VCaP (cell line): Measurements from ENCODE around the gene BFSP2.
A peak's percentile ranks its signal among the peaks of the same experiment; 100 is the strongest.

Source experiments
- H3K27ac ChIP-seq: fragments of 450-650 bp; 2 replicates; pipeline ENCODE4 v1.5.1; 2017
- TF ChIP-seq, protein P1 (sequence below): fragments of 450-650 bp; conservative IDR thresholded peaks from 2 replicates; pipeline ENCODE4 v1.5.1; 2017; ENCODE audit warnings: mild to moderate bottlenecking, moderate library complexity

BFSP2 gene

GRCh38 chr3:133459400-133459799, 59.5 kb downstream of the BFSP2 start:
- TF ChIP-seq, protein P1, sequence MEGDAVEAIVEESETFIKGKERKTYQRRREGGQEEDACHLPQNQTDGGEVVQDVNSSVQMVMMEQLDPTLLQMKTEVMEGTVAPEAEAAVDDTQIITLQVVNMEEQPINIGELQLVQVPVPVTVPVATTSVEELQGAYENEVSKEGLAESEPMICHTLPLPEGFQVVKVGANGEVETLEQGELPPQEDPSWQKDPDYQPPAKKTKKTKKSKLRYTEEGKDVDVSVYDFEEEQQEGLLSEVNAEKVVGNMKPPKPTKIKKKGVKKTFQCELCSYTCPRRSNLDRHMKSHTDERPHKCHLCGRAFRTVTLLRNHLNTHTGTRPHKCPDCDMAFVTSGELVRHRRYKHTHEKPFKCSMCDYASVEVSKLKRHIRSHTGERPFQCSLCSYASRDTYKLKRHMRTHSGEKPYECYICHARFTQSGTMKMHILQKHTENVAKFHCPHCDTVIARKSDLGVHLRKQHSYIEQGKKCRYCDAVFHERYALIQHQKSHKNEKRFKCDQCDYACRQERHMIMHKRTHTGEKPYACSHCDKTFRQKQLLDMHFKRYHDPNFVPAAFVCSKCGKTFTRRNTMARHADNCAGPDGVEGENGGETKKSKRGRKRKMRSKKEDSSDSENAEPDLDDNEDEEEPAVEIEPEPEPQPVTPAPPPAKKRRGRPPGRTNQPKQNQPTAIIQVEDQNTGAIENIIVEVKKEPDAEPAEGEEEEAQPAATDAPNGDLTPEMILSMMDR, result no peak
- peak overlapping the region; percentile 65 for H3K27ac ChIP-seq

DNA sequence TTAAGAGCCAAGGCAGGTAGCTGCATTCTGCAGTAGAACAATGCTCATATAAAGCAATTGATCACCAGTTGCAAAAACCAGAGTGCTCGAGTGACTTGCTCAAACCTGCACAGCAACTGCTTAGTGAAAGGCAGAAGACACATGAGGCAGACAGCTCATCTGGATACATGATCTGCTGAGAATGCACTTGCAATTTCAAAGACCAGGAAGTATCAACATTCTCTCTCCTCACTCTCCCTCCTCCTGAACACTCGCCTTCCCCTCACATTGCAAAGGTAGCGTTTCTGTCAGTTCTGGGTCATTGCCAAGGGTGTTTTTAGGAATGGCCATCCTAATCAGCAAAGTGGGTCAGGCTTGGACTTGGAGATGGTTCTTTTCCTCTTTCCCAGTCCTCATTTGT, 61.0 kb downstream of the BFSP2 start:
- TF ChIP-seq, protein P1, result no peak
- H3K27ac ChIP-seq, result peak overlapping the region; percentile 65; the same call in 1 of the 2 replicates

GRCh38 chr3:133461291-133461690, 61.4 kb downstream of the BFSP2 start:
- no peak overlapping the region for H3K27ac ChIP-seq
- TF ChIP-seq, protein P1, result no peak

- H3K27ac ChIP-seq, result peak overlapping the region; percentile 8; the same call in 1 of the 2 replicates
- TF ChIP-seq, protein P1, result no peak
Measured at GRCh38 chr3:133463347-133463860, 63.5 kb downstream of the BFSP2 start.

DNA sequence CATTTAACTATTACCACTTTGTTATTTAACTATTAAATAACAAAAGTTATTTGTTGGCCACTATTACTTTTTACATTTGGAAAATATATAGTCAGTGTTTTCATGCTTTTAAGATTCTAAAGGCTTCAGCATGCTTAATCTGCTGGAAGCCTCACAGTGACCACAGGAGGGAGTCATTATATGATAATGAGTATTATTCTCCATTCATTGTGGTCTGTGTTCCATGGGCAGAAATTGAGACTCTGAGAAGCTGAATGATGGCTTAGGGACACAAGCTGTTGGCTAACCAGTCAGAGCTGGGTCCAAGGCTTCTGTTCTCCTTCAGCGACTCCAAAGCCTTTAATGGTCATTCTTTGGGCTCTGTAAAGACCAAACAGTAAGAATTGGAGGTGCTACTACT, 64.7 kb downstream of the BFSP2 start:
- H3K27ac ChIP-seq, result no peak overlapping the region
- TF ChIP-seq, protein P1, result peak; percentile 56

DNA sequence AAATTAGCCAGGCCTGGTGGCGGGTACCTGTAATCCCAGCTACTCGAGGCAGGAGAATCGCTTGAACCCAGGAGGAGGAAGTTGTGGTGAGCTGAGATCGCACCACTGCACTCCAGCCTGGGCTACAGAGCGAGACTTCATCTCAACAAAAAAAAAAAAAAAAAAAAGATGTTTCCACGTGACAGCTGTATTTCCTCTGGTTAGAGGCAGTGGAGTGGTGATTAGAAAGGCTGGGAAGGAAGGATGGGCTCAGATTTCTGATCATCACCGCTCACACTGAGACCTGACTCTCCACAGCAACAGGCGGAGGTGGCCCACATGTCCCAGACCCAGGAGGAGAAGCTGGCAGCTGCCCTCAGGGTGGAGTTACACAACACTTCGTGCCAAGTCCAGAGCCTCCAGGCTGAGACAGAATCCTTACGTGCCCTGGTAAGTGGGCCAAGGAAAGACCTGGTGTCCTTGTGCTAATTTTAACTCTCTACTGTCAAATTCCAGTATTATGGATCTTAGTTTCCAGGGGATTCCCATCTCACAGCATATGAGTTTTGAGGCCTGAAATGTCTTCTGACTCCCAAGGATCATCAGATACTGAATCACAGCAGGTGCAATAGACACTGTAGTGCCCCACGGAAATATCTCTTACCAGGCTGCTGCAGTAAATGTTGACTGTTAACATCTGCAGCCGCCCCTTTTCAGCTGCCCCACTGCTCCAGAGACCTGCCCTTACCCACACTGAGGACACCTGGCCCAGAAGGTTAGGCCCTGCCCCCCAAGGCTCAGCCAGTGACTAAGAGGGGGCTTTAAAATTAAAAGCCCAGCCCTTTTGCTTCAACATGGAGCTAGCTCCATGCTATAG, 66.9 kb downstream of the BFSP2 start:
- no peak overlapping the region for H3K27ac ChIP-seq
- TF ChIP-seq, protein P1, result no peak

GRCh38 chr3:133467780-133468179, 67.9 kb downstream of the BFSP2 start:
- H3K27ac ChIP-seq, result no peak overlapping the region
- TF ChIP-seq, protein P1, result no peak
